Measurements from ENCODE around the gene ACOT7.
"Not testable (repeated sequence)": the region's sequence is repeated elsewhere in the genome, so short reads cannot be mapped to it uniquely, and the experiment has no call there.

The ACOT7 gene

DNA sequence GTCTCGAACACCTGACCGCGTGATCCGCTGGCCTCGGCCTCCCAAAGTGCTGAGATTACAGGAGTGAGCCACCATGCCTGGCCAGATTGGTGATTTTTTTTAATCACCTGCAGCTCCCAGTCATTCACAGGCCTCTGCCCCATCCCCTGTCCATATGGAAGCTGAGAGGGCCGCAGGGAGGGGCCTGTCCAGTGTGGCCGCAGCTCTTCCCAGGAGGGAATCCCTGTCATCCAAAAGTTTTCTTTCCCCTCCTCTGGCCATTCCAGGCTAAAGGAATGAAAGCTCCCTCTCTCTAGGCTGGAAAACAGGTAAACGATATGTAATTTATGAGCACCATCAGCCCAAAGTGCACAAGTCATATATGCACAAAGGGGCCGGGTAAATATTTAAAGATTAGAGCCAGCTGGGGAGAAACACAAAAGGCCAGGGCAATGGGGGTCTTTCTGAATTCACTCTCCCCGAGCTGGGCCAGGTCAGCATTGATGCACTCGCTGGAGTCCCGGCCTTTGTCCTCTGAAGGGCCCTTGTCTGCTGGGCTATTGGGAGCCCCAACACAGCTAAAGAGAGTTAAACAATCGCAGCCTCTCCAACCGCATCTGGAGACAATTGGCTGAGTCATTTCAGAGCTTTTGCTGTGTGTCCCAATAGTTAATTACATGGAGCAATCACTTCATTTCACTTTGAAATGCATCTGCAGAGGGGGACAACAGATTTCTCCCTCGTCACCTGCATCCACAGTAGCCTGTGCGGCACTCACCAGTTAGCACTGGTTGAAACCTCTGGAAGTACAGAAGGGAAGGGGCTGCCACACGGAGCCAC lies 153.4 kb downstream of the ACOT7 start:
- no peak for DNase-seq (ENCODE audit: low read depth in 2 of 2, low spot score in 1 of 2)

DNA sequence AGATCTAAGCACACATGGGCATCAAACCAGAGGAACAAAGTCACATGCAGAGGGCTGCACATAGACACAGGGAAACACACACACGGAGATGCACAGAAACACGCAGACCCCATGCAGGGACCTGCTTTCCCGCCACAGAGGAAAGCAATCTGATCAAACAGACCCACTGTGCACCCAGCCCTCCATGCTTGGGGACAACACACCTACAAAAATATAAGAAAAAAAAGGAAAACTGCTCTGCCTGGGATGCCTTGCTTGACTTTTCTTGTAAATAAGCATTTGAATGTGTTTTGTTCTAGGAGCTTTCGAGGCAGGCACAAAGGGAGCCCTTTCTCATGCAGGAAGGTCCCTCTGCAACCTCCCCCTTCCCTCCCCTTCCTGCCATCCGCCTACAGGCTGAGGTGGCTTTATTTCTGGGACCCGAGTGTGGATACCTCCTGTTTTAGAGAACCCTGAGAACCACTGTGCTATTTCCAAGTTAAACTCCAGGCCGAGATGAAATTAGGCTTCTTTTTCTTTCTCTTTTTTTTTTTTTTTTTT lies 154.3 kb downstream of the ACOT7 start:
- DNase-seq (ENCODE audit: low read depth in 2 of 2, low spot score in 1 of 2): no peak

DNA sequence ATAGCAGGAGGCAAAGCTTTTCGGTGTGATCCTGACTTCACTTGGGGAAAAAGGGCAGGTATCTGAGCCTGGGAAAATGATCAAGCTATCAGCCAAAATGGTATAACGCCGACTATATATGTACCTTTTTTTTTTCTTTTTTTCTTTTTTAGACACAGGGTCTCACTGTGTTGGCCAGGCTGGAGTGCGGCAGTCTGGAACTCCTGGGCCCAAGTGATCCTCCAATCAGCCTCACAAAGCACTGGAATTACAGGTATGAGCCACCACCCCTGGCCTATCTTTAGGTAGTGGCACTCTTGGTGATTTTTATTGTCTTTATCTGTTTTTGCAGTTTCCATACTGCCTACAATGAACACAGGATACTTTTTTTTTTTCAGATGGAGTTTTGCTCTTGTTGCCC lies 156.5 kb downstream of the ACOT7 start:
- DNase-seq (ENCODE audit: low read depth in 2 of 2, low spot score in 1 of 2): no peak

DNA sequence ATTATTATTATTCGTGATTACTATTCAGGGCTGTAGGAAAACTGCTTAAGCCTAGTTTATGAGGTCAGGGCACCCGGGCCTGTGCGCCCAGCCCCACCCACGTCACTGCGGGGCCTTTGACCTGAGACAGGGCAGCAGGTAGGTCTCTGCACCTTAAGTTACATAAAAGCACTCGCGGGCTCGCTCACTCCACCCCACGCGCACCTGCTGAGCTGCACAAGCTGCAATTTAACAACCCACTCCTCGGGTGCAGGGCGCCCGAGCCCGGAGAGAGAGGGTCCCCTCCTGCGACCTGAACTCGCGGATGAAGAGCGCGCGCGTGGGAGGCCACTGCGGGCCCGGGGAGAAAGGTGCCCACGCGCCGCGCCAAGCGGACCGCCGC lies 158.3 kb downstream of the ACOT7 start:
- no peak for DNase-seq (ENCODE audit: low read depth in 2 of 2, low spot score in 1 of 2)

DNA sequence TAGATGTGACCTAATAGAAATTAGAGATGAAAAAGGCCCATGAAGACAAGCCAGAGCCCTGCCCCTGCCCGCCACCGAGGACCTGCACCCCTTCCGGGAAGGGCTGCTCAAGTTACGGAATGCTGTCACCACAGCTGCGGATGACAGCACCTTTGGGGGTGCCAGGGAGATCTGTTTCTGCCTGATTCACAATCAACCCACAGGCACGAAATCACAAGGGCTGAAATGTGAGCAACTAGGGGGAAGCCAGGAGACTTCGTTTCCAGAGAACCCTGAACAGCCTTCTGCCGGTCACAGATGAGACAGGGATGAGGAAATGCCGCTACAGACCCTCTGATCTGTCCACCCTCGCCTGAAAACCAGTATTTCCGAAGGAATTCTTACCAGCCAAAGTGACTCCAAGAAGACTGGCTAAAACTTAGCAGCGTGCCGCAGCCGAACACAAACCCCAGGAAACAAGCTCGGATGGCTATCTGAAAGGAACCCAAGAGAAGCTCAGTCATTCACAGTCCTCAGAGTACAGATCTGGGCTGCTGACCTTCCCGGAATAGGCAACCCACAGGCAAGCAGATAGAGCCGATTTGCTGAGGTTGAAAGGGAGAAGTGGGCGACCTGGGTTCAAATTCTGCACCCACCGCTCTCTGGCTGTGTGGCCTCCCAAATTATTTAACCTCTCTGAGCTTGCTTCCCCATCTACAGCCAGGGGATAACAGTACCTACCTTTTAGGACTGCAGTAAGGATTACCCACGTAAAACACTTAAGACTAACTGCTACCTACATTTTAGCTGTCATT lies 158.9 kb downstream of the ACOT7 start:
- no peak for DNase-seq (ENCODE audit: low read depth in 2 of 2, low spot score in 1 of 2)

DNA sequence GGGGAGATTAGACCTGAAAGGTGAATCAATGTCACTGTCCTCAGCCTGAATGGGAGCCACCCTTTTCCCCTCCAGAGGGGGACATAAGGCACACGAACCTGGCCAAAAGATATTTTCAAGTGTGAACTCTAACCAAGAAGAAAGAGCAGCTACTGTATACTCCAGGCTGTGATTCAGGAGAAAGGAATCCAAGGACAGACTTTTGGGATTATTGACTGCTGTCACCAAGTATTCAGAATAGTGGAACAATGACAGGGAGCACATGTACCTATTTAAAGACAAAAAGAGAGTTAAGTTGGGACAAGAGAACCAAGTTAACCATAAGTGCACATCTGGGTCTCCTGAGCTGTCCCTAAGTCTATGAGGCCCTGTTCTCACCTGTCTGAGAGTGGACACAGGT lies 160.2 kb downstream of the ACOT7 start:
- no peak for DNase-seq (ENCODE audit: low read depth in 2 of 2, low spot score in 1 of 2)

DNA sequence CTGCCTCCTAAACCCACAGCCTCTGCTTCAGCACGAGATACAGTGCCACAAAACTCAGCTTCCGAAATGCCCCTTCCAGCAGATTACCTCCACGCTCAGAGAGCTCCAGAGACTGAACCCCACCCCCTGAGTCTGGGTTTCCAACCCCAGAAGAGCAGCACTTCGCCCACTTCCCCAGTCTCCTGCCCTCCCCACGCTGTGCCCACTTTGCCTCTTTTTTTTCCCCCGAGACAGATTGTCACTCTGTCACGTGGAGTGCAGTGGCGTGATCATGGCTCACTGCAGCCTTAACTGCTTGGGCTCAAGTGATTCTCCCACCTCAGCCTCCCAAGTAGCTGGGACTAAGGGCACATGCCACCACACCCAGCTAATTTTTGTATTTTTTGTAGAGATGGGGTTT lies 167.9 kb downstream of the ACOT7 start:
- no peak for DNase-seq (ENCODE audit: low read depth in 2 of 2, low spot score in 1 of 2)

DNA sequence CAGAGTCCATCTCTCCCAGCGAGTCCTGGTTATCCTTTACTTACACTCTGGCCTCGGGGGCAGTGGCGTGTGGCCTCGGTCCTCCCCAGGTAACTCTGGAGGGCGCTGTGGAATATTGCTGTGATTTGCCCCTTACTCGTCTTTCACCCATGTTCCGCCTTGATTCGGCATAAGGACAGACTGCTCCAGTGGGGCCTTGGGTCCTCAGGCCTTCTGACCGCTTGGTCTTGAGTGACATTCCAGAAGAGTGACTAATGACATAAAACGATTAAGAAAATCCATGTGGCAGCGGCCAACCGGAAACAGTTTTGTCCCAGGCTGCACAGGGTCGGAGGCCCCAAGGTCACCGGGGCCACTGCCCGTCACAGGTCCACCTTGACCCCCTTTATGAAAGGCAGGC lies 168.8 kb downstream of the ACOT7 start:
- no peak for DNase-seq (ENCODE audit: low read depth in 2 of 2, low spot score in 1 of 2)

DNA sequence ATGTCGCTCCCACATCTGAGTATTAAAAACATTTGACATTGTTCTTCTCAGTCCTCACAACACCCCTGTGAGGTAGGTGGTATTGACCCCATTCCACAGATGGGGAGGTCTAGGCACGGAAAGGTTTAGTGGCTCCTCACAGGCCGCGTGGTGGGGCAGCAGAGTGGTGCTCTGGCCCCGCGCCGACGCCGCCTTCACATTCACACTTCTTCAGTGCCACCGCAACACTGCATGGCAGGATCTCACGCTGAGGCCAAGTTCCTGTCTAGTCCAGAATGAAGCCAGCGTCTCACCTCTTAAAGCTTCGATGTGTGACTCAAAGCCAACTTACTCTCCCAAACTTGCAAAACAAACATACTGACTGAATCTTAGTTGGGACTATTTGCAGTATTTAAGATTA lies 169.9 kb downstream of the ACOT7 start:
- no peak for DNase-seq (ENCODE audit: low read depth in 2 of 2, low spot score in 1 of 2)

DNA sequence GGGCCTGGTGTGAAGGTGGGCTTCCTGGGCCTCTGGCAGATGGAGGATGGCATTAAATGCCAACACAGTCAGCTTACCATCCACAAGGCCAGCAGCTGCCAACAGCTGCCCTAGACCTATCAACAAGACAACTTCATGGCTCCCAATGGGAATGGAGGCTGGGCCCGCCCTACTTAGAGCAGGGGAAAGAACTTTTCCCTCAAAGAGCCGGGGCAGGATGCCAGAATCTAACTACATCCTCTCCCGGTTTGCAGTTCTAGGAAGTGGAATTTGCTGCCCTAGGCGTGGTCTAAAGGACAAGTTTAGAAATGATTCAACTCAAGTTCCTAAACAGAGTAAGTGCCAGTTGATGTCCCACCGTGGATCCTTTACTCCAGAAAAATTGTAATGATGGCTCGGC lies 170.9 kb downstream of the ACOT7 start:
- DNase-seq (ENCODE audit: low read depth in 2 of 2, low spot score in 1 of 2): no peak

DNA sequence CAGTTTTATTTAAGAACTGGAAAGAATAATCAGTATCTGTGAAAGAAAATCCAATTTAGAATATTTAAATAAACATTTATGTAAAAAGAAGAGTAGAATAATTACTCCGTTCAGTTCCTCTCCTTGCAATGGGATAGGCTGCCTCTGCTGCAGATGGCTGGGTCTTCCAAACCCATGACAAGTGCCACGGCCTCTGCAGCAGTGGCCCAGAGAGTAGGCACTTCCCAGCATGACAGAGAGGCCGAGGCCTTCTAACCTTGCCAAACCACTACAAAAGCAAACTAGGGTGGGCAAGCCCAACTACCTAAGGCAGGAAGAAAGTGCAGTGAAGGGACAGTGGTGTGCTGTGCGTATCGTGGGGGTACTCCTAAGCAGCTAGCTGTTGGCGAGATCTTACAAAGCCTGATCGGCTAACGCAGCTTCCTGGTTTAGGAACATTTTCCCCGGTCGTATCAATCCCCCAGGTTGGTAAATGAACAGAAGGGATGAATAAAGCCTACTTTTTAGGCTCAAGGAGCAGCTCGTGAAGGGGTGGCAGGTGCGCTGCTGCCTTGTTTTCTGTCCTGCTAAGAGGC lies 172.3 kb downstream of the ACOT7 start:
- no peak for DNase-seq (ENCODE audit: low read depth in 2 of 2, low spot score in 1 of 2)

DNA sequence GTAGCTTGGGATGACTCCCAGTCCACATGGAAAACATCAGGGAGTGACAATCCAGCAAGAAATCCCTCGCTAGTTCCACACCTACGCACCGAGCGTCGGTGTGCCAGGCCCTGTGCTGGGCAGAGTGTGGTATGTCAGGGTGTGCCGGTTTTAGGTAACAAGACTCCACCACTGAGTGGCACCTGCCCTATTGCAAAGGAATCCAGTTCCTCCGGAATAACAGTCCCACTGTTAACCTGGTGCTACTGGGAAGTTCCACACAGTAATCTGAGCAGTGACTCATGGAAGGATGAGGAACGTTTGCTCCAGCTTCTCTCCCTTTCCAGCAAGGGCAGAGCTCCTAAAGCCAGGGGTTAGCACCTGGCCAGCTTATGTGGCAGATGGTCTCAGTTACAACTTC lies 173.3 kb downstream of the ACOT7 start:
- no peak for DNase-seq (ENCODE audit: low read depth in 2 of 2, low spot score in 1 of 2)

DNA sequence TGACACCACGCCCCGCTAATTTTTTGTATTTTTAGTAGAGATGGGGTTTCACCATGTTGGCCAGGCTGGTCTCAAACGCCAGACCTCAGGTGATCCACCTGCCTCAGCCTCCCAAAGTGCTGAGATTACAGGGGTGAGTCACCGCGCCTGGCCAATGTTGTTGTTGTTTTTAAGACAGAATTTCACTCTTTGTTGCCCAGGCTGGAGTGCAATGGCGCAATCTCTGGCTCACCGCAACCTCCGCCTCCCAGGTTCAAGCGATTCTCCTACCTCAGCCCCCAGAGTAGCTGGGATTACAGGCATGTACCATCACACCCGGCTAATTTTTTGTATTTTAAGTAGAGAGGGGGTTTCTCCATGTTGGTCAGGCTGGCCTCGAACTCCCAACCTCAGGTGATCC lies 173.9 kb downstream of the ACOT7 start:
- DNase-seq (ENCODE audit: low read depth in 2 of 2, low spot score in 1 of 2): not testable (repeated sequence)

DNA sequence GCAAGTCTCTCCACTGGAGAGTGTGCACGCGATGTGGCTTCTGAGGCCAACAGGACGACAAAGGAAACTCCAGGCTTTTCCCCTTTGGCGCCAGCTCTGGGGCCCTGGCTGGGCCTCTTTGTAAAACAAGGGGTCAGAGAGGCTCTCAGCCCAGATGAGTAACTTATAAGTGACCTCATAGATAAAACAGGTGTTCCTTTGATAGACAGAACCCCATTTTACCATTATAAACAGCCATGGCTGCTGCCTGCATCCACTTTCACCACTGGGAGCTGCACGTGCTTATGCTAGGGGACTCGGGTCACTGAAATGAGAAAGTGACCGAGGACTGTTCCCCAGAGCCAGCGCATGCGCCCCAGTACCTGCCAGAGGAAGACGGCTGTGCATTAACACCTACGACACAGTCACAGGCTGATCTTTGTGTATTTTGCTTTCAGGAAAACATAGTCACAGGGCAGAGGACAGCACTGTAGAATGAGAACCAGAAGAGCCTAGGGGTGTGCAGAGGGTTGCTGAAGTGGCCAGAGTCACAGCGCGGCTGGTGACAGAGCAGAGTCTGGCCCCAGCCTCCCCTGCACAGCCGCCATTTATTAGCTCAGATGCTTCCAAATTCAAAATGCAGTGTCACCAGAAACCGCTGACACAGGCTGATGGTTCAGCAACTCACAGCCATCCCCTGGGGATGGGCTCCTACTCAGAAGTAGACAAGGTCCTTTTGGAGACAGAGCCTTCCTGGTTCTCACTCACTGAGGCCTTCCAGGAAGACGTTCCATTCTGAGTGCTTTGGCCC lies 175.0 kb downstream of the ACOT7 start:
- DNase-seq (ENCODE audit: low read depth in 2 of 2, low spot score in 1 of 2): no peak

All from stimulated activated CD8-positive, alpha-beta memory T cell treated with anti-CD3 and anti-CD28 coated beads, Interleukin-4, amount 100 ng/mL, for 4 hours (primary cell).